GM12878 (cell line): ENCODE measurements around the gene SLU7. TPM values are rescaled to one million over a fixed set of nuclear protein-coding genes. Genes with fewer than 3 reads are reported as not detected.

Source experiments
- ATAC-seq: fragments of 200-7000 bp; cut with Tn5 transposase; 3 replicates; pipeline ENCODE4 v1.9.1; 2020; ENCODE audit warnings: mild to moderate bottlenecking, moderate library complexity
- BruUV-seq: library from RNA; stranded (reverse); fragments of 400-500 nt; replicated peaks from 2 replicates; lab custom pipeline; 2021; lab: Mats Ljungman, UMichigan
- CTCF ChIA-PET: fragments of 300-600 bp; sonication (Branson Sonifier 250); formaldehyde crosslinking; extraction: SDS; loops from one replicate; lab custom pipeline; 2021; ENCODE audit warnings: inconsistent platforms; lab: Yijun Ruan, JAX
- POLR2A ChIA-PET: fragments of 350-600 bp; formaldehyde crosslinking; extraction: SDS; loops from one replicate; lab custom pipeline; 2021; ENCODE audit warnings: inconsistent platforms; lab: Charles Lee
- RAD21 ChIA-PET: fragments of 300-600 bp; sonication (Branson Sonifier 250); formaldehyde crosslinking; loops from one replicate; lab custom pipeline; 2023; ENCODE audit warnings: antibody characterized with exemption; ENCODE audit not compliant: unreplicated experiment; lab: Charles Lee
- SMC1A ChIA-PET: fragments of 300-600 bp; sonication (Branson Sonifier 250); formaldehyde crosslinking; loops from one replicate; lab custom pipeline; 2023; ENCODE audit not compliant: unreplicated experiment, uncharacterized antibody; lab: Charles Lee
- DNase-seq: peaks from one replicate; pipeline ENCODE4 v3.0.0-alpha.2; 2011; ENCODE audit warnings: low read depth, low spot score
- FAIRE-seq: peaks from 3 replicates; lab custom pipeline; 2011; peaks lifted over from hg19 to GRCh38; lab: Jason Lieb, UNC
- H2AFZ ChIP-seq: 2 replicates; pipeline ENCODE4 v1.6.0; 2011; ENCODE audit warnings: low read depth, low read length, control low read depth; ENCODE audit not compliant: control insufficient read depth
- H3K27ac ChIP-seq: 2 replicates; pipeline ENCODE4 v1.5.1; 2011; ENCODE audit warnings: control low read depth; ENCODE audit not compliant: control insufficient read depth, insufficient read depth
- H3K27me3 ChIP-seq, 2 experiments: replicated peaks in 1 of 2; 2 replicates each; pipeline versions ENCODE4 v1.6.0 to v1.6.1; 2011; ENCODE audit warnings: low read length in 1 of 2; ENCODE audit not compliant: control insufficient read depth in 2 of 2, insufficient read depth in 2 of 2
- H3K36me3 ChIP-seq, 2 experiments: 2 replicates each; pipeline ENCODE4 v1.5.1; 2011; ENCODE audit warnings: low read length in 1 of 2; ENCODE audit not compliant: control insufficient read depth in 2 of 2, insufficient read depth in 2 of 2
- H3K4me1 ChIP-seq: 2 replicates; pipeline ENCODE4 v1.6.1; 2011; ENCODE audit warnings: mild to moderate bottlenecking, low read length, moderate library complexity, mixed read lengths; ENCODE audit not compliant: control insufficient read depth, insufficient read depth
- H3K4me2 ChIP-seq: 2 replicates; pipeline ENCODE4 v1.6.0; 2011; ENCODE audit warnings: control low read depth; ENCODE audit not compliant: control insufficient read depth, insufficient read depth
- H3K4me3 ChIP-seq: fragments of 200-600 bp; sonication (generic); 2 replicates; pipeline ENCODE4 v1.5.1; 2016
- H3K79me2 ChIP-seq: 2 replicates; pipeline ENCODE4 v1.6.0; 2011; ENCODE audit warnings: low read length; ENCODE audit not compliant: control insufficient read depth, insufficient read depth
- H3K9ac ChIP-seq: 2 replicates; pipeline ENCODE4 v1.8.0; 2011; ENCODE audit warnings: low read length, control low read depth, mixed read lengths; ENCODE audit not compliant: control insufficient read depth, insufficient read depth
- H3K9me3 ChIP-seq: replicated peaks from 3 replicates; pipeline ENCODE4 v1.5.1; 2011; ENCODE audit warnings: mild to moderate bottlenecking, low read length; ENCODE audit not compliant: control insufficient read depth, insufficient read depth
- H4K20me1 ChIP-seq: 2 replicates; pipeline ENCODE4 v1.6.0; 2011; ENCODE audit not compliant: control insufficient read depth, insufficient read depth
- IRF4 ChIP-seq: IDR thresholded peaks from 2 replicates; pipeline ENCODE4 v1.6.1; 2011; ENCODE audit warnings: low read depth, low read length
- NR2C2 ChIP-seq: IDR thresholded peaks from 2 replicates; pipeline ENCODE4 v1.6.1; 2011; ENCODE audit warnings: borderline replicate concordance, low read depth; ENCODE audit not compliant: control insufficient read depth, insufficient read length
- WGBS: methylation state at CpG from one replicate; pipeline ENCODE4 v1.1.6; 2016; ENCODE audit warnings: low lambda C conversion rate; ENCODE audit not compliant: insufficient replicate concordance, insufficient coverage; ENCODE audit errors: missing lambda C conversion rate; 5-methylcytosine and 5-hydroxymethylcytosine counted together
- in situ Hi-C: fragments of 300-500 bp; cut with MboI; formaldehyde crosslinking; loops from 9 replicates; pipeline ENCODE4 v1.14.3; 2018; ENCODE audit warnings: mixed read lengths
- intact Hi-C: fragments of 100-400 bp; cut with micrococcal nuclease; formaldehyde crosslinking; loops from one replicate; pipeline ENCODE4 v1.14.2; 2022; ENCODE audit not compliant: unreplicated experiment
- polyA plus RNA-seq, 11 experiments: library from polyadenylated mRNA; depleted of rRNA in 4 of 11; unstranded in 6 of 11; stranded (reverse) in 5 of 11; fragments of >200 nt; fragmentation: Nextera tagmentation in 4 of 11; fragmentation: Illumina TruSeq in 1 of 11; extraction: Ambion mirVana in 4 of 11; extraction: Trizol in 1 of 11; gene quantifications; 1 replicate in 1 of 11; 2 replicates in 10 of 11; pipeline versions ENCODE4 v1.2.1 to v1.2.3, GENCODE V29; 2011 to 2016; ENCODE audit warnings: inconsistent platforms in 2 of 11, missing spikeins in 2 of 11, low read depth in 1 of 11
- total RNA-seq, 4 experiments: library from RNA; depleted of rRNA in 3 of 4; stranded (reverse); fragments of >200 nt in 3 of 4; fragmentation: Illumina TruSeq in 1 of 4; extraction: Trizol in 1 of 4; gene quantifications; 2 replicates each; pipeline versions ENCODE4 v1.2.1 to v1.2.3, GENCODE V29; 2013 to 2021
- TF ChIP-seq, protein P1 (sequence below): fragments of 150-350 bp; IDR thresholded peaks from 2 replicates; pipeline ENCODE4 v1.6.1; 2016; ENCODE audit warnings: low read depth, low read length

SLU7 gene
- total and polyA plus RNA-seq, 10 of the 15 experiments (the other 5 are each of a cell fraction or from before 2014, with no cell fraction given): 32.7 to 55.2 (median 46.6) TPM

- CTCF ChIA-PET: interaction anchor here (1.5 to 2.0 kb wide), 2 partner anchors 11 to 26 kb away, joined by 5 to 8 read pairs; no protein-coding TSS in a partner anchor
- Histone ChIP-seq H3K4me1 (no peaks in the 10 kb centered on the region), H3K27me3 (peaks cover 0 to 5% of the 10 kb centered on the region in 2 experiments; a peak in 1 of 4 replicates), H3K4me3 (no peak overlapping the region), H3K27ac (no peak overlapping the region), H3K36me3 (no peaks in the 10 kb centered on the region), H3K9ac (no peak overlapping the region), H2AFZ (no peak overlapping the region), H3K79me2 (no peaks in the 10 kb centered on the region), H4K20me1 (no peaks in the 10 kb centered on the region), H3K9me3 (no peaks in the 10 kb centered on the region), H3K4me2 (no peak overlapping the region)
- no peak for ATAC-seq
- 15% methylated on average over 2 of the region's 2 CpGs for WGBS
- in situ Hi-C loops: no loop called here
- no peak for FAIRE-seq
- BruUV-seq: no TSS peak
- no peak for DNase-seq
- TF ChIP-seq NR2C2: no peak
- no peak for TF ChIP-seq IRF4
- TF ChIP-seq, protein P1, sequence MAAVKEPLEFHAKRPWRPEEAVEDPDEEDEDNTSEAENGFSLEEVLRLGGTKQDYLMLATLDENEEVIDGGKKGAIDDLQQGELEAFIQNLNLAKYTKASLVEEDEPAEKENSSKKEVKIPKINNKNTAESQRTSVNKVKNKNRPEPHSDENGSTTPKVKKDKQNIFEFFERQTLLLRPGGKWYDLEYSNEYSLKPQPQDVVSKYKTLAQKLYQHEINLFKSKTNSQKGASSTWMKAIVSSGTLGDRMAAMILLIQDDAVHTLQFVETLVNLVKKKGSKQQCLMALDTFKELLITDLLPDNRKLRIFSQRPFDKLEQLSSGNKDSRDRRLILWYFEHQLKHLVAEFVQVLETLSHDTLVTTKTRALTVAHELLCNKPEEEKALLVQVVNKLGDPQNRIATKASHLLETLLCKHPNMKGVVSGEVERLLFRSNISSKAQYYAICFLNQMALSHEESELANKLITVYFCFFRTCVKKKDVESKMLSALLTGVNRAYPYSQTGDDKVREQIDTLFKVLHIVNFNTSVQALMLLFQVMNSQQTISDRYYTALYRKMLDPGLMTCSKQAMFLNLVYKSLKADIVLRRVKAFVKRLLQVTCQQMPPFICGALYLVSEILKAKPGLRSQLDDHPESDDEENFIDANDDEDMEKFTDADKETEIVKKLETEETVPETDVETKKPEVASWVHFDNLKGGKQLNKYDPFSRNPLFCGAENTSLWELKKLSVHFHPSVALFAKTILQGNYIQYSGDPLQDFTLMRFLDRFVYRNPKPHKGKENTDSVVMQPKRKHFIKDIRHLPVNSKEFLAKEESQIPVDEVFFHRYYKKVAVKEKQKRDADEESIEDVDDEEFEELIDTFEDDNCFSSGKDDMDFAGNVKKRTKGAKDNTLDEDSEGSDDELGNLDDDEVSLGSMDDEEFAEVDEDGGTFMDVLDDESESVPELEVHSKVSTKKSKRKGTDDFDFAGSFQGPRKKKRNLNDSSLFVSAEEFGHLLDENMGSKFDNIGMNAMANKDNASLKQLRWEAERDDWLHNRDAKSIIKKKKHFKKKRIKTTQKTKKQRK: no peak
- SMC1A ChIA-PET: interaction anchor here (1.0 to 5.8 kb wide), 3 partner anchors 13 to 356 kb away, joined by 3 to 42 read pairs (median 4); no protein-coding TSS in a partner anchor
- POLR2A ChIA-PET: no interaction called here
- intact Hi-C loops: no loop called here
- RAD21 ChIA-PET: interaction anchor here (1.0 to 1.2 kb wide), 2 partner anchors 11 to 33 kb away, joined by 4 read pairs; no protein-coding TSS in a partner anchor
Measured at GRCh38 chr5:160378330-160378729, 40.6 kb downstream of the SLU7 start.
